IMR-90 (cell line): ENCODE data around the gene PNRC2. TPM values are rescaled to one million over a fixed set of nuclear protein-coding genes. Genes with fewer than 3 reads are reported as not detected.

Experiments used
- ATAC-seq: fragments of 200-7000 bp; cut with Tn5 transposase; 2 replicates; pipeline ENCODE4 v1.9.1; 2020; ENCODE audit warnings: low read depth, mild to moderate bottlenecking, moderate library complexity
- BruUV-seq: library from RNA; stranded (reverse); fragments of 400-500 nt; replicated peaks from 2 replicates; lab custom pipeline; 2021; lab: Mats Ljungman, UMichigan
- CTCF ChIA-PET: fragments of 300-600 bp; formaldehyde crosslinking; extraction: SDS; loops from one replicate; lab custom pipeline; 2021; ENCODE audit warnings: antibody characterized with exemption; lab: Yijun Ruan, JAX
- POLR2A ChIA-PET: fragments of 300-600 bp; sonication (Branson Sonifier 250); formaldehyde crosslinking; loops from one replicate; lab custom pipeline; 2022; ENCODE audit warnings: antibody characterized with exemption; ENCODE audit not compliant: unreplicated experiment; lab: Charles Lee
- DNase-seq: peaks from one replicate; pipeline ENCODE4 v3.0.0; 2013
- H2AFZ ChIP-seq: replicated peaks from 2 replicates; pipeline ENCODE3; 2013; ENCODE audit warnings: low read length, mild to moderate bottlenecking; ENCODE audit not compliant: poor library complexity
- H2AK5ac ChIP-seq: 2 replicates; pipeline ENCODE4 v1.6.1; 2013; ENCODE audit warnings: low read depth, low read length, inconsistent platforms
- H2AK9ac ChIP-seq: replicated peaks from 2 replicates; pipeline ENCODE3; 2013; ENCODE audit warnings: mild to moderate bottlenecking, low read depth, low read length, moderate library complexity; ENCODE audit not compliant: poor library complexity
- H2BK120ac ChIP-seq: 2 replicates; pipeline ENCODE4 v1.6.1; 2013; ENCODE audit warnings: low read depth, low read length, inconsistent platforms
- H2BK15ac ChIP-seq: 3 replicates; pipeline ENCODE4 v1.6.1; 2013; ENCODE audit warnings: low read depth, low read length, inconsistent platforms
- H2BK20ac ChIP-seq: 2 replicates; pipeline ENCODE4 v1.6.1; 2013; ENCODE audit warnings: low read depth, mild to moderate bottlenecking, inconsistent platforms, low read length, moderate library complexity
- H2BK5ac ChIP-seq: 2 replicates; pipeline ENCODE4 v1.6.1; 2013; ENCODE audit warnings: mild to moderate bottlenecking, low read depth, low read length, inconsistent platforms; ENCODE audit not compliant: poor library complexity, severe bottlenecking
- H3K14ac ChIP-seq: replicated peaks from 2 replicates; pipeline ENCODE4 v1.6.1; 2013; ENCODE audit warnings: low read depth, low read length, inconsistent platforms
- H3K18ac ChIP-seq: 2 replicates; pipeline ENCODE4 v1.6.1; 2013; ENCODE audit warnings: low read depth, low read length, control low read depth
- H3K23ac ChIP-seq: 2 replicates; pipeline ENCODE4 v1.6.1; 2013; ENCODE audit warnings: low read depth, low read length, inconsistent platforms
- H3K27ac ChIP-seq: 2 replicates; pipeline ENCODE4 v1.5.1; 2013; ENCODE audit warnings: mild to moderate bottlenecking, control low read depth, low read length; ENCODE audit not compliant: insufficient read depth
- H3K27me3 ChIP-seq: 2 replicates; pipeline ENCODE4 v1.6.1; 2013; ENCODE audit warnings: low read length; ENCODE audit not compliant: control insufficient read depth, insufficient read depth
- H3K36me3 ChIP-seq: 2 replicates; pipeline ENCODE4 v1.6.1; 2013; ENCODE audit warnings: low read length, mixed read lengths; ENCODE audit not compliant: control insufficient read depth, insufficient read depth
- H3K4ac ChIP-seq: 2 replicates; pipeline ENCODE4 v1.6.1; 2013; ENCODE audit warnings: low read depth, low read length, inconsistent platforms
- H3K4me1 ChIP-seq: 2 replicates; pipeline ENCODE4 v1.6.1; 2013; ENCODE audit warnings: low read length, mixed read lengths; ENCODE audit not compliant: control insufficient read depth, insufficient read depth
- H3K4me2 ChIP-seq: 2 replicates; pipeline ENCODE4 v1.6.1; 2013; ENCODE audit warnings: low read depth, mild to moderate bottlenecking, control low read depth, low read length, moderate library complexity
- H3K4me3 ChIP-seq: 2 replicates; pipeline ENCODE4 v1.5.1; 2013; ENCODE audit warnings: low read depth, mild to moderate bottlenecking, control low read depth, low read length, moderate library complexity; ENCODE audit not compliant: insufficient read depth
- H3K56ac ChIP-seq: 2 replicates; pipeline ENCODE4 v1.6.1; 2013; ENCODE audit warnings: low read length, inconsistent platforms; ENCODE audit not compliant: insufficient read depth; ENCODE audit errors: extremely low read depth
- H3K79me1 ChIP-seq, 2 experiments: 2 replicates each; pipeline ENCODE4 v1.6.1; 2013; ENCODE audit warnings: low read length in 2 of 2, inconsistent platforms in 1 of 2, low read depth in 1 of 2
- H3K9ac ChIP-seq: 2 replicates; pipeline ENCODE4 v1.6.1; 2013; ENCODE audit warnings: low read depth, low read length, control low read depth
- H3K9me1 ChIP-seq: 2 replicates; pipeline ENCODE4 v1.6.1; 2013; ENCODE audit warnings: low read length, inconsistent platforms; ENCODE audit not compliant: insufficient read depth
- H3K9me3 ChIP-seq: 2 replicates; pipeline ENCODE4 v1.6.1; 2013; ENCODE audit warnings: low read length; ENCODE audit not compliant: control insufficient read depth, insufficient read depth
- H4K20me1 ChIP-seq: 2 replicates; pipeline ENCODE4 v1.6.1; 2013; ENCODE audit warnings: low read length, inconsistent platforms; ENCODE audit not compliant: insufficient read depth
- H4K5ac ChIP-seq: 2 replicates; pipeline ENCODE4 v1.6.1; 2013; ENCODE audit warnings: mild to moderate bottlenecking, low read depth, low read length, control low read depth
- H4K8ac ChIP-seq, 2 experiments: 2 replicates each; pipeline ENCODE4 v1.6.1; 2013; ENCODE audit warnings: low read depth in 2 of 2, low read length in 2 of 2, control low read depth in 1 of 2, inconsistent platforms in 1 of 2
- H4K91ac ChIP-seq: 2 replicates; pipeline ENCODE4 v1.6.1; 2013; ENCODE audit warnings: low read depth, low read length, inconsistent platforms; ENCODE audit not compliant: insufficient read depth
- SMC3 ChIP-seq: fragments of 150-350 bp; IDR thresholded peaks from 2 replicates; pipeline ENCODE4 v1.6.1; 2016; ENCODE audit warnings: low read depth, mild to moderate bottlenecking, antibody characterized with exemption, low read length, moderate library complexity
- WGBS, 2 experiments: methylation state at CpG; one replicate each; pipeline versions ENCODE4 v1.1.5 to v1.1.7; 2013; ENCODE audit warnings: missing lambda C conversion rate in 2 of 2; ENCODE audit not compliant: insufficient read length in 1 of 2; ENCODE audit errors: extremely low coverage in 2 of 2; 5-methylcytosine and 5-hydroxymethylcytosine counted together
- dilution Hi-C: fragments of 300-500 bp; cut with HindIII; formaldehyde crosslinking; loops from one replicate; pipeline ENCODE4 v1.14.3; 2018; ENCODE audit warnings: low sequenced_read_pairs; ENCODE audit not compliant: unreplicated experiment
- in situ Hi-C: fragments of 300-500 bp; cut with MboI; formaldehyde crosslinking; loops from 3 replicates; pipeline ENCODE4 v1.14.3; 2019; ENCODE audit warnings: low sequenced_read_pairs, inconsistent platforms, mixed read lengths
- intact Hi-C: fragments of 100-400 bp; cut with micrococcal nuclease; formaldehyde crosslinking; loops from 2 replicates; pipeline ENCODE4 v1.10.0; 2022
- polyA plus RNA-seq, 3 experiments: library from polyadenylated mRNA; depleted of rRNA; stranded (reverse); fragments of >200 nt; gene quantifications; 2 replicates each; pipeline ENCODE4 v1.2.3, GENCODE V29; 2012; ENCODE audit warnings: low replicate concordance in 1 of 3
- total RNA-seq: library from RNA; depleted of rRNA; stranded (reverse); fragments of >200 nt; gene quantifications from 2 replicates; pipeline ENCODE4 v1.2.3, GENCODE V29; 2012

PNRC2 gene
- total and polyA plus RNA-seq, 2 of the 4 experiments (the other 2 are of a cell fraction) = 50.6 to 76.0 TPM

DNA sequence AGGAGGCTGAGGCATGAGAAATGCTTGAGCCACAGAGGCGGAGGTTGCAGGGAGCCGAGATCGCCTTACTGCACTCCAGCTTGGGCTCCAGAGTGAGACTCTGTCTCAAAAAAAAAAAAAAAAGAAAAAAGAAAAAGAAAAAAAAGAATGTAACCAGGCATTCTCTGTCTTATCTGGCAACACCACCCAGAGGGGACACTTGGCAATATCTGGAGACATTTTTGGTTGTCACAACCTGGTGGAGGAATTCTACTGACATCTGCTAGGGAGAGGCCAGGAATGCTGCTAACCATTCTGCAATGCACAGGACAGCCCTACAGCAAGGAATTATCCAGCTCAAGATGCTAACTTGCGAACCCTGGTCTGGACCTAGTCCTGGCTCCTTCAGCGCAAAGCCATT lies 44.2 kb upstream of the PNRC2 start:
- Histone ChIP-seq H2BK20ac (no peak overlapping the region), H3K56ac (no peak overlapping the region), H3K4ac (no peak overlapping the region), H4K20me1 (no peaks in the 10 kb centered on the region), H3K23ac (no peak overlapping the region), H2AK9ac (no peak overlapping the region), H3K9me1 (0 out of 2 replicates have a peak, but pooled peaks cover 4% of the 10 kb centered on the region), H3K14ac (no peak overlapping the region), H4K91ac (no peak overlapping the region), H3K27ac (no peak overlapping the region), H3K9me3 (no peaks in the 10 kb centered on the region), H3K4me3 (no peak overlapping the region), H2AFZ (no peak overlapping the region), H3K4me1 (peaks cover 2% of the 10 kb centered on the region; the same call in 1 of the 2 replicates), H2AK5ac (no peak overlapping the region), H4K8ac (no peak overlapping the region), H3K9ac (no peak overlapping the region), H4K5ac (no peak overlapping the region), H3K79me1 (no peaks in the 10 kb centered on the region), H3K4me2 (no peak overlapping the region), H2BK120ac (no peak overlapping the region), H2BK5ac (no peak overlapping the region), H3K36me3 (no peaks in the 10 kb centered on the region), H3K18ac (no peak overlapping the region), H2BK15ac (no peak overlapping the region), H3K27me3 (peaks cover 14% of the 10 kb centered on the region)
- in situ Hi-C loops (no loop called here), dilution Hi-C loops (no loop called here), intact Hi-C loops (no loop called here)
- no peak for TF ChIP-seq SMC3
- POLR2A ChIA-PET = no interaction called here
- DNase-seq (no peak), ATAC-seq (no peak)
- CTCF ChIA-PET = interaction anchor here (1.3 kb wide), 1 partner anchor 139 kb away, joined by 3 read pairs; no protein-coding TSS in a partner anchor
- no TSS peak for BruUV-seq
- 100% methylated on average over 1 of the region's 5 CpGs; no CpG with 5 or more reads in 1 of the 2 experiments for WGBS, 2 experiments
